ENCODE data around the gene GUCY1B1.

GUCY1B1 gene

DNA sequence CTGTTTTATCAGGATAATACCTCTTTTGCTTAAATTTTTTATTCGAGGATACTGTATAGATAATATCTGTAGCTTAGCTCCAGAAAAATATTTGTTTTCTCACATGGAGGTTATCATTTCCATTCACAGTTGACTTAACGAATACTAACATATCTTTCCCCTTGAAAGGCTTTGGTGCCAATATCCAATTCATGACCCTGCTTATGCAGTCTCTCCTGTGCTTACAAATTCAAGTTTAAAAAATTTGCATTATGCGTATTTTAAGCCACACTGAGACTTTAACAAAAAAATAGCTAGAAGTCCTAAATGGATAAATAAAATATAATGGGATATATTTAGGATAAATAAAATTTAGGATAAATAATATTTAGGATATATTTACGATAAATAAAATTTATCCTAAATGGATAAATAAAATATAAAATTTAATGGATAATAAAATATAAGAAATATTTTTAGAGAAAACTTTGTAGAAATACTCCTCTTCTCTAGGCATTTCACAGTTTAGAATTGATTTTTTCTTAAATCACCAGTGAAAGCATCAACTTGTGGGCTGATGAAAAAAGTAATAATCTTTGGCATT is 22.5 kb downstream of the GUCY1B1 start:
- Histone ChIP-seq H3K79me2 (no peaks in the 10 kb centered on the region), H3K9me3 (ENCODE audit: control insufficient read depth, low read length) (no peaks in the 10 kb centered on the region), H3K4me1 (peaks cover 6% of the 10 kb centered on the region), H2AFZ (no peak overlapping the region), H3K27ac (no peak overlapping the region), H3K36me3 (ENCODE audit: control insufficient read depth, insufficient read depth, low read length) (no peaks in the 10 kb centered on the region), H3K9ac (no peak overlapping the region), H3K4me2 (ENCODE audit: low read length) (no peak overlapping the region), H3K4me3 (ENCODE audit: low read depth, low read length) (no peak overlapping the region), H3K27me3 (ENCODE audit: control insufficient read depth, insufficient read depth, low read length) (no peaks in the 10 kb centered on the region)
- TF ChIP-seq, protein P1, sequence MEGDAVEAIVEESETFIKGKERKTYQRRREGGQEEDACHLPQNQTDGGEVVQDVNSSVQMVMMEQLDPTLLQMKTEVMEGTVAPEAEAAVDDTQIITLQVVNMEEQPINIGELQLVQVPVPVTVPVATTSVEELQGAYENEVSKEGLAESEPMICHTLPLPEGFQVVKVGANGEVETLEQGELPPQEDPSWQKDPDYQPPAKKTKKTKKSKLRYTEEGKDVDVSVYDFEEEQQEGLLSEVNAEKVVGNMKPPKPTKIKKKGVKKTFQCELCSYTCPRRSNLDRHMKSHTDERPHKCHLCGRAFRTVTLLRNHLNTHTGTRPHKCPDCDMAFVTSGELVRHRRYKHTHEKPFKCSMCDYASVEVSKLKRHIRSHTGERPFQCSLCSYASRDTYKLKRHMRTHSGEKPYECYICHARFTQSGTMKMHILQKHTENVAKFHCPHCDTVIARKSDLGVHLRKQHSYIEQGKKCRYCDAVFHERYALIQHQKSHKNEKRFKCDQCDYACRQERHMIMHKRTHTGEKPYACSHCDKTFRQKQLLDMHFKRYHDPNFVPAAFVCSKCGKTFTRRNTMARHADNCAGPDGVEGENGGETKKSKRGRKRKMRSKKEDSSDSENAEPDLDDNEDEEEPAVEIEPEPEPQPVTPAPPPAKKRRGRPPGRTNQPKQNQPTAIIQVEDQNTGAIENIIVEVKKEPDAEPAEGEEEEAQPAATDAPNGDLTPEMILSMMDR (IDR thresholded peaks at IDR 0.05), result no peak

GRCh38 chr4:155784637-155785036 is 25.8 kb downstream of the GUCY1B1 start:
- TF ChIP-seq, protein P1 (IDR thresholded peaks at IDR 0.05), result no peak
- Histone ChIP-seq H3K4me2 (ENCODE audit: low read length) (no peak overlapping the region), H3K36me3 (ENCODE audit: control insufficient read depth, insufficient read depth, low read length) (no peaks in the 10 kb centered on the region), H3K9ac (no peak overlapping the region), H2AFZ (no peak overlapping the region), H3K4me3 (ENCODE audit: low read depth, low read length) (no peak overlapping the region), H3K27ac (no peak overlapping the region), H3K9me3 (ENCODE audit: control insufficient read depth, low read length) (no peaks in the 10 kb centered on the region), H3K79me2 (no peaks in the 10 kb centered on the region), H3K27me3 (ENCODE audit: control insufficient read depth, insufficient read depth, low read length) (no peaks in the 10 kb centered on the region), H3K4me1 (no peaks in the 10 kb centered on the region)

GRCh38 chr4:155785828-155786227 is 27.0 kb downstream of the GUCY1B1 start:
- Histone ChIP-seq H3K9ac (no peak overlapping the region), H3K4me1 (no peaks in the 10 kb centered on the region), H3K79me2 (no peaks in the 10 kb centered on the region), H3K27ac (no peak overlapping the region), H3K36me3 (ENCODE audit: control insufficient read depth, insufficient read depth, low read length) (no peaks in the 10 kb centered on the region), H3K9me3 (ENCODE audit: control insufficient read depth, low read length) (no peaks in the 10 kb centered on the region), H3K4me3 (ENCODE audit: low read depth, low read length) (no peak overlapping the region), H2AFZ (no peak overlapping the region), H3K4me2 (ENCODE audit: low read length) (no peak overlapping the region), H3K27me3 (ENCODE audit: control insufficient read depth, insufficient read depth, low read length) (no peaks in the 10 kb centered on the region)
- TF ChIP-seq, protein P1 (IDR thresholded peaks at IDR 0.05), result no peak

DNA sequence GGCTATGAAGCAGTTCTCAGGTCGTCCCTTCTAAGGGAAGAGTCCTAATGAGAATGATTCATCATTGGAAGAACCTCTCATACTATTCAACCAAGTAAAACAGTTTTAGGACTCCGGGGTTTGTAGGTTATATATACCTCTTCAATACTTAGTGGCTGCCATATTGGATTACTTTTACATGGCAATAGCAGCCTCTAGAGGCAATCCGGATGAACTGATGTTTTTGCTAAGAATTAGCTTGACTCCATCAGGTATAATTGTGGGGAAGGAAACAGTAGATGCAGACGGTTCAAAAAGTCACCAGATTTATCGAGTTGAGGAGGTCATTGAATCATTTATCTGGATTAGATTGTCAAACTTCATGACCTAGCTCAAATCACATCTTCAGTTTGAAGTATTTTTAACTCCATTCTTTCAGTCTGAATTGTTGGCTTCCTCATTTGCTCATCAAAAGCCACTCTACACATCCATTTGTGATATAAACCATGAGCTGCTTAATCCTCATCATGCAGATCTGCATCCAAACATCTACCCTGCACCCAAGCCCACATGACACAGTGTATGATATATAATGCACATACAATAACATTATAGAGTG is 28.4 kb downstream of the GUCY1B1 start:
- H3K27me3 ChIP-seq (ENCODE audit: control insufficient read depth, insufficient read depth, low read length), result no peaks in the 10 kb centered on the region
- no peaks in the 10 kb centered on the region for H3K4me1 ChIP-seq
- no peak overlapping the region for H3K27ac ChIP-seq
- H3K9ac ChIP-seq, result no peak overlapping the region
- H2AFZ ChIP-seq, result peak overlapping the region; percentile 50
- H3K79me2 ChIP-seq, result no peaks in the 10 kb centered on the region
- TF ChIP-seq, protein P1 (IDR thresholded peaks at IDR 0.05), result peak; percentile 59
- H3K36me3 ChIP-seq (ENCODE audit: control insufficient read depth, insufficient read depth, low read length), result no peaks in the 10 kb centered on the region
- no peaks in the 10 kb centered on the region for H3K9me3 ChIP-seq (ENCODE audit: control insufficient read depth, low read length)
- peak overlapping the region; percentile 8 for H3K4me3 ChIP-seq (ENCODE audit: low read depth, low read length)
- peak overlapping the region; percentile 18 for H3K4me2 ChIP-seq (ENCODE audit: low read length)

GRCh38 chr4:155789391-155789790 is 30.6 kb downstream of the GUCY1B1 start:
- no peaks in the 10 kb centered on the region for H3K79me2 ChIP-seq
- H3K4me3 ChIP-seq (ENCODE audit: low read depth, low read length), result no peak overlapping the region
- no peaks in the 10 kb centered on the region for H3K9me3 ChIP-seq (ENCODE audit: control insufficient read depth, low read length)
- no peak overlapping the region for H3K4me2 ChIP-seq (ENCODE audit: low read length)
- H3K27me3 ChIP-seq (ENCODE audit: control insufficient read depth, insufficient read depth, low read length), result no peaks in the 10 kb centered on the region
- no peaks in the 10 kb centered on the region for H3K4me1 ChIP-seq
- TF ChIP-seq, protein P1 (IDR thresholded peaks at IDR 0.05), result no peak
- no peaks in the 10 kb centered on the region for H3K36me3 ChIP-seq (ENCODE audit: control insufficient read depth, insufficient read depth, low read length)
- no peak overlapping the region for H2AFZ ChIP-seq
- H3K9ac ChIP-seq, result no peak overlapping the region
- H3K27ac ChIP-seq, result no peak overlapping the region

All from parathyroid adenoma (tissue), 2 donors.